OCI-LY7 (cell line): ENCODE data around the gene FAM227B. TPM values are rescaled to one million over a fixed set of nuclear protein-coding genes. Genes with fewer than 3 reads are reported as not detected.

Experiments used
- BruUV-seq: library from RNA; stranded (reverse); fragments of 400-500 nt; replicated peaks from 2 replicates; lab custom pipeline; 2021; lab: Mats Ljungman, UMichigan
- CTCF ChIA-PET: fragments of 300-600 bp; sonication (Branson Sonifier 250); formaldehyde crosslinking; loops from one replicate; lab custom pipeline; 2022; ENCODE audit warnings: antibody characterized with exemption; ENCODE audit not compliant: unreplicated experiment; lab: Charles Lee
- POLR2A ChIA-PET: fragments of 300-600 bp; sonication (Branson Sonifier 250); formaldehyde crosslinking; loops from one replicate; lab custom pipeline; 2022; ENCODE audit warnings: antibody characterized with exemption; lab: Charles Lee
- DNase-seq: peaks from one replicate; pipeline ENCODE4 v3.0.0-alpha.2; 2015; ENCODE audit warnings: low spot score
- H2AFZ ChIP-seq: fragments of 200-600 bp; sonication (generic), shearing (Covaris generic); 2 replicates; pipeline ENCODE4 v1.6.1; 2014; ENCODE audit warnings: mild to moderate bottlenecking, antibody characterized with exemption, low read length, moderate library complexity
- H3K27ac ChIP-seq: fragments of 200-600 bp; sonication (generic); 2 replicates; pipeline ENCODE4 v1.5.1; 2014; ENCODE audit warnings: mixed run types, low read depth, mild to moderate bottlenecking, moderate library complexity, low read length, inconsistent platforms; ENCODE audit not compliant: poor library complexity, severe bottlenecking
- H3K36me3 ChIP-seq: fragments of 200-600 bp; sonication (generic); 2 replicates; pipeline ENCODE4 v1.6.1; 2014; ENCODE audit warnings: mild to moderate bottlenecking, antibody characterized with exemption, low read length, moderate library complexity, mixed read lengths; ENCODE audit not compliant: insufficient read depth
- H3K4me1 ChIP-seq: fragments of 200-600 bp; sonication (generic); 2 replicates; pipeline ENCODE4 v1.5.1; 2014; ENCODE audit warnings: mild to moderate bottlenecking, low read length; ENCODE audit not compliant: insufficient read depth, poor library complexity, severe bottlenecking
- H3K4me2 ChIP-seq: fragments of 200-600 bp; sonication (generic); 2 replicates; pipeline ENCODE4 v1.6.1; 2014; ENCODE audit warnings: mild to moderate bottlenecking, low read length
- H3K4me3 ChIP-seq: fragments of 200-600 bp; sonication (generic); 2 replicates; pipeline ENCODE4 v1.5.1; 2014; ENCODE audit warnings: mild to moderate bottlenecking, low read depth, low read length; ENCODE audit not compliant: poor library complexity, severe bottlenecking
- H3K79me2 ChIP-seq: fragments of 200-600 bp; sonication (generic); 2 replicates; pipeline ENCODE4 v1.6.1; 2016; ENCODE audit warnings: low read depth, mild to moderate bottlenecking, low read length, moderate library complexity, mixed read lengths; ENCODE audit not compliant: insufficient read depth
- H3K9me2 ChIP-seq: fragments of 200-600 bp; sonication (generic); 2 replicates; pipeline ENCODE4 v1.6.1; 2016; ENCODE audit warnings: mild to moderate bottlenecking, low read length, mixed read lengths; ENCODE audit not compliant: insufficient read depth
- H3K9me3 ChIP-seq: fragments of 200-600 bp; sonication (generic); 2 replicates; pipeline ENCODE4 v1.6.1; 2014; ENCODE audit warnings: mild to moderate bottlenecking, mixed run types, low read length, mixed read lengths
- H4K20me1 ChIP-seq: fragments of 200-600 bp; sonication (generic); 2 replicates; pipeline ENCODE4 v1.6.1; 2014; ENCODE audit warnings: mild to moderate bottlenecking, antibody characterized with exemption, low read length, moderate library complexity, mixed read lengths; ENCODE audit not compliant: insufficient read depth
- EZH2phosphoT487 ChIP-seq: fragments of 200-600 bp; sonication (generic); IDR thresholded peaks from 2 replicates; pipeline ENCODE4 v1.6.1; 2018; ENCODE audit warnings: low read depth, borderline replicate concordance, mild to moderate bottlenecking, mixed run types, antibody characterized with exemption, low read length, moderate library complexity, mixed read lengths
- intact Hi-C: fragments of 100-400 bp; cut with micrococcal nuclease; formaldehyde crosslinking; loops from one replicate; pipeline ENCODE4 v1.10.0; 2022; ENCODE audit not compliant: unreplicated experiment
- total RNA-seq, 2 experiments: library from RNA; depleted of rRNA in 1 of 2; stranded (reverse); fragments of >200 nt in 1 of 2; shearing (Covaris generic) in 1 of 2; gene quantifications; 2 replicates each; pipeline ENCODE4 v1.2.3, GENCODE V29; 2014 to 2022
- TF ChIP-seq, protein P1 (sequence below): fragments of 200-600 bp; sonication (generic); conservative IDR thresholded peaks from 2 replicates; pipeline ENCODE4 v1.5.1; 2014; ENCODE audit warnings: mild to moderate bottlenecking, antibody characterized with exemption, low read length, moderate library complexity, mixed read lengths

FAM227B gene
- total RNA-seq, 2 experiments from 2014 or later, result 2.9 to 6.2 TPM

DNA sequence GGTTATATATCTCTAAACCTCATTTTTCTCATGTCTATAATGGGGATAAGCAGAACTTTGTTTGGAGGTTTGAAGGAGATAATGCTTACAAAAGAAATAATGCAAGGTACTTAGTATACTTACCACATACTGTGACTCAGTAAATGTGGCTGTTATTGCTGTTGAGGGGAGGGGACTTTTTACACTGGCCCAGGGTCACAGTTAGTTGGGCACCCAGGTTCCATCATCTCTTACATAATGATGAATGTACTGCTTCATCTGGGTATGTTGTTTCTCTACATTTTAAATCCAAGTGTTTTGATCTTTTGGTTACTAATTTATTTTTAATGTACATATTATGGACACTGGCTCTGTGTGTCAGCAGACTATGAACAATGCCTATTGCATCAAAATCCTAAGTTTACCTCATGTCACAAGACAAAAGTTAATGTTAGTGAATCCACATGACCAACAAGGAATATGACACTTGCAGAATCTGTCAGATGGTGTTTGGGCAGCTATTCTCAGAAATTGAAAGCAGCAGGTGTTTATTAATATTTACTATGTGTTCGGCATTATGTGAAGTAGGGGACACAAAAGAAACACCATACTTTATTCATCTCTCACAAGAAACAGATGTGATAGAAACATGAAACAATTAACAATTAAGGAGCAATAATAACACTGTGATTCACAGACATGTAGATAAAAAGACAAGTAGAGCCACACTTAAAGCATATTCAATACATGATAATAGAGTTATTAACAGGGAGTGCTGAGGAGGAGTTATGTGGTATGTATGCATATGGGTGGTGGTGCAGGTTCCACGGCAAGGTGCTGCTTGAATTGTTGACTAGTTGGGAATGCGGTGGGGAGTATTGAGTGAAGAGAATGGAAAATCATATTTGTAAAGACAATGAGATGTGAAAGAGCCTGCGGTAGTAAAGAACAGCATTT lies 340.8 kb downstream of the FAM227B start:
- POLR2A ChIA-PET, result no interaction called here
- CTCF ChIA-PET, result no interaction called here
- Histone ChIP-seq H3K9me2 (no peaks in the 10 kb centered on the region), H3K9me3 (no peaks in the 10 kb centered on the region), H3K4me1 (no peaks in the 10 kb centered on the region), H4K20me1 (no peaks in the 10 kb centered on the region), H3K27ac (no peak overlapping the region), H2AFZ (no peak overlapping the region), H3K36me3 (peaks cover 10% of the 10 kb centered on the region; the same call in 1 of the 2 replicates), H3K4me3 (no peak overlapping the region), H3K4me2 (no peak overlapping the region), H3K79me2 (no peaks in the 10 kb centered on the region)
- BruUV-seq, result no TSS peak
- intact Hi-C loops, result no loop called here
- no peak for DNase-seq
- TF ChIP-seq, protein P1, sequence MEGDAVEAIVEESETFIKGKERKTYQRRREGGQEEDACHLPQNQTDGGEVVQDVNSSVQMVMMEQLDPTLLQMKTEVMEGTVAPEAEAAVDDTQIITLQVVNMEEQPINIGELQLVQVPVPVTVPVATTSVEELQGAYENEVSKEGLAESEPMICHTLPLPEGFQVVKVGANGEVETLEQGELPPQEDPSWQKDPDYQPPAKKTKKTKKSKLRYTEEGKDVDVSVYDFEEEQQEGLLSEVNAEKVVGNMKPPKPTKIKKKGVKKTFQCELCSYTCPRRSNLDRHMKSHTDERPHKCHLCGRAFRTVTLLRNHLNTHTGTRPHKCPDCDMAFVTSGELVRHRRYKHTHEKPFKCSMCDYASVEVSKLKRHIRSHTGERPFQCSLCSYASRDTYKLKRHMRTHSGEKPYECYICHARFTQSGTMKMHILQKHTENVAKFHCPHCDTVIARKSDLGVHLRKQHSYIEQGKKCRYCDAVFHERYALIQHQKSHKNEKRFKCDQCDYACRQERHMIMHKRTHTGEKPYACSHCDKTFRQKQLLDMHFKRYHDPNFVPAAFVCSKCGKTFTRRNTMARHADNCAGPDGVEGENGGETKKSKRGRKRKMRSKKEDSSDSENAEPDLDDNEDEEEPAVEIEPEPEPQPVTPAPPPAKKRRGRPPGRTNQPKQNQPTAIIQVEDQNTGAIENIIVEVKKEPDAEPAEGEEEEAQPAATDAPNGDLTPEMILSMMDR, result no peak
- no peak for TF ChIP-seq EZH2phosphoT487

DNA sequence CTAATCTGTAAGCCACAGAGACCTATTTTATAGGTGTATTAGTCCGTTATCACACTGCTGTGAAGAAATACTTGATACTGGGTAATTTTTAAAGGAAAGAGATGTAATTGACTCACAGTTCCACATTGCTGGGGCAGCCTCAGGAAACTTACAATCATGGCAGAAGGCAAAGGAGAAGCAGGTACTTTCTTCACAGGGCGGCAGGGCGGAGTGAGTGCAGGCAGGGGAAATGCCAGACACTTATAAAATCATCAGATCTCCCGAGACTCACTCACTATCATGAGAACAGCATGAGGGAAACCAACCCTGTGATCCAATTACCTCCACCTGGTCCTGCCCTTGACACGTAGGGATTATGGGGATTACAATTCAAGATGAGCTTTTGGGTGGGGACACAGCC lies 341.9 kb downstream of the FAM227B start:
- Histone ChIP-seq H3K4me1 (no peaks in the 10 kb centered on the region), H4K20me1 (no peaks in the 10 kb centered on the region), H3K36me3 (peaks cover 2% of the 10 kb centered on the region; the same call in 1 of the 2 replicates), H3K9me3 (no peaks in the 10 kb centered on the region), H3K79me2 (no peaks in the 10 kb centered on the region), H2AFZ (no peak overlapping the region), H3K9me2 (no peaks in the 10 kb centered on the region), H3K27ac (no peak overlapping the region), H3K4me3 (no peak overlapping the region), H3K4me2 (no peak overlapping the region)
- POLR2A ChIA-PET, result no interaction called here
- TF ChIP-seq, protein P1, result no peak
- no peak for TF ChIP-seq EZH2phosphoT487
- CTCF ChIA-PET, result no interaction called here
- intact Hi-C loops, result no loop called here
- BruUV-seq, result no TSS peak
- no peak for DNase-seq

Other genes with a start within 250 kb of the FAM227B start
- not detected in 2 replicates for gene FGF7, start 197.6 kb downstream of the FAM227B start, total RNA-seq (2014; rRNA removed; shearing (Covaris generic))
- gene FGF7, start 197.6 kb downstream of the FAM227B start, total RNA-seq (2022), result not detected in 2 replicates
- gene DTWD1, start 230 bp upstream of the FAM227B start, total RNA-seq (2014; rRNA removed; shearing (Covaris generic)), result 6.8 and 9.4 TPM in 2 replicates
- gene DTWD1, start 230 bp upstream of the FAM227B start, total RNA-seq (2022), result 18.1 and 19.2 TPM in 2 replicates